Activated CD8-positive, alpha-beta memory T cell treated with anti-CD3 and anti-CD28 coated beads, Interleukin-2, amount 50 U/mL, for 48 hours (primary cell): ENCODE results near the gene SPEF1.
"Not testable (repeated sequence)": the region's sequence is repeated elsewhere in the genome, so short reads cannot be mapped to it uniquely, and the experiment has no call there.

Experiments used
- DNase-seq: peaks from one replicate; pipeline ENCODE4 v3.0.0-alpha.2; 2020

The SPEF1 gene

GRCh38 chr20:3781153-3781910 lies at the start of gene SPEF1:
Gene SPEF1, minus strand, starts transcription at chr20:3781448. Its CDS starts 161 bp downstream, at chr20:3781287.
- no peak for DNase-seq

GRCh38 chr20:3829891-3830290 lies 48.6 kb upstream of the SPEF1 start:
- DNase-seq, result not testable (repeated sequence)

- DNase-seq, result no peak
Measured at GRCh38 chr20:3828798-3829197, 47.5 kb upstream of the SPEF1 start.

GRCh38 chr20:3826420-3826819 lies 45.2 kb upstream of the SPEF1 start:
- no peak for DNase-seq

GRCh38 chr20:3825526-3825925 lies 44.3 kb upstream of the SPEF1 start:
- no peak for DNase-seq

- DNase-seq, result no peak
Measured at GRCh38 chr20:3823881-3824280, 42.6 kb upstream of the SPEF1 start.

DNA sequence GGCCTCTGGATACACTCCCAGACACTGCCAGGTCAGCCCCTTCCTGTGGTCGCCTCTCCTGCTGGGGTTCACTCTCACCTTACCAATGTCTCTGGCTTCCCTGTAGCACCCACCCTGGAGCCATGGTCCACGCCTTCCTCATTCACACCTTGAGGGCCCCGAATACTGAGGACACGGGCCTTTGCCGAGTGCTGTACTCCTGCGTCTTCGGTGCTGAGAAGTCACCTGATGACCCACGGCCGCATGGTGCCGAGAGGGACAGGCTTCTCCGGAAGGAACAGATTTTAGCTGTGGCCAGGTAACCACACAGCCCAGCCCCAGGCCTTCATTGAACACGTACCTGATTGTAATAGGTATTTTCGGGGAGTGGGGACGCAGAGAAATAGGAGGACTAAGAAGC lies 40.7 kb upstream of the SPEF1 start:
- DNase-seq, result no peak

- DNase-seq, result no peak
Measured at GRCh38 chr20:3820901-3821727, 39.9 kb upstream of the SPEF1 start.

DNA sequence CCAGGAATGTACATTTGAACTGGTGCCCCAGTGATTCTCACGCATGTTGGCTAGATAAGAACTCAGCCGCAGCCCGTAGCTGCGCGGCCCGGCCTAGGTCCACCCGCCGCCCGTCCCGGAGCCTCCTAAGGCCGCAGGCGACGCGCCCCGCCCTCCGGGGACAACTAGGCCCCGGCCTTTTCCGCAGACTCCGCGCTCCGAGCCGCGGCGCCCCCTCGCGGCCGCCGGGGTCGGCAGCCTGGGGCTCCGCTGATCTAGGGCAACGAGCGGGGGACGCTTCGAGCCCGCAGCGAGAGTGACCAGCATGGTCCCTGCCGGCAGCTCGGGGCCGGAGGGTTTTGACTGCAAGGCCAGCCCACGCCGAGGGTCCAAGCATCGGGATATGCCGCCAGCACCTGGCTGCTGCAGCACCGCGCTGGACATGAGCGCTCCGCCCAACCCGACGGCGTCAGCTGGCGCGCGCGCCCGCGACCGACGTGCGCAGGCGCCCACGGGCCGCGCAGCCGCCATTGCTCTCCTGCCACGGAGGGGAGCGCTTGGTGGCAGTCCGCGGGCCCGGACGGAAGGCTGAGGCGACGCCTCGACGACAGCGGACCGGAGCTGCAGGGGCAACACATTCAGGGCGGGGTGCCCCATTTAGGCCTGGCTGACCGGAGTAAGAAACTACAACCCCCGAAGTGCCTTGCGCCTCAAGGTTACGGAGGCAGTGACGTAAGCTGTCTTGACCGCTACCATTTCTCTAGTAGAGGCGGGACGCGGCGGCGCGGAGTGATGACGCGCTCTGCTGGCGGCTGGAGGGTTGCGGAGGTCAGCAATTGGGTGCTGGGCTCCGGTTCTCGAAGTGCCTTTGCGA lies 39.0 kb upstream of the SPEF1 start, which contains the start of gene AP5S1:
Gene AP5S1 (plus strand): TSS at position 500 of the 853 bp plus-strand sequence. CDS start 1,571 bp downstream, outside the sequence.
- DNase-seq, result peak; percentile 98

- no peak for DNase-seq
Measured at GRCh38 chr20:3819411-3820047, 38.3 kb upstream of the SPEF1 start.

DNA sequence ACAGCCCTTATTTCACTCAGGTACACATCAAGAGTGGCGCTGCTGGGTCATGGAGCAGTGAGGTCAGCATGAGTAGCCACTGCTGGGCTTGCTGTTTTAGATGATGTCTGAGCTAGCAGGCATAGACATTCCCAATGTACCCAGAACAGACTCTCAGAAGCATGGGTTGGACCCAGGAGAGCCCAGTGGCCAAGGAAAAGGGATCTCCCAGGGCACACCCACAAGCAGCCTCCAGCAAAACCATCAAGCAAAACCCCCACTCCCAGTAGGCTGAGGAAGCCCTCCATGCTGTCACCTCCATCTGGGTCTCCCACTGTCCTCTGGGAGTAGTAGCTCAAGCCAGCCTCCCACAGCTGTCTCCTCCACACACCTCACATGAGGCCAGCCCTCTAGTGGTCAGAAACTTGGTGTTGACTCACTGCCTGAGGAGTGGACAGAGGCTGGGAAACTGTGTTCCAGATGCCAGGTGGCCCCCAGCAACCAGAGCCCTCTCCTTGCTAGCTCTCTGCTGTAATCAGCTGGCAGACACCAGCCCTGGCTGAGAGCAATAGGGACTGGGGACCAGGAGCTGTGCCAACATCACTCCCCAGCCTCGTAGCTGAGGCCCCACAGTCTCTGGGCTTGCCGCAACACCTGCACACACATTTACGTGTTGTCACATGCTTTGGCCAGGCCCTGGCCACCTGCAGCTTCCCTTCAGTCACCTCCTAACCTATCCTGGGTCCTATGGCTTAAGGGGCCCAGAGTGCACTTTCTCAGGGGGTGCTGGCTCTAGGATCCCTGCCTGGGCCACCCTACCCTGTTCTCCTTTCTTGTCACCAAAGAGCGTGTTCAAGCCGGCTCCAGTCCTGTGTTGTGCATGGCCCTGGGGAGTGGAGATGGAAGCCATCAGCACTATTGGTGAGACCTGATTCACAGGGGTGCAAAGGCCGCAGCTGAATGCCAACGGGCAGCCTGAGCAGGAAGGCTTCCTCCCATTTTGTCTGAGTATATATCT lies 37.2 kb upstream of the SPEF1 start:
- DNase-seq, result no peak

- DNase-seq, result no peak
Measured at GRCh38 chr20:3815703-3816315, 34.6 kb upstream of the SPEF1 start.

GRCh38 chr20:3814928-3815495 lies 33.8 kb upstream of the SPEF1 start:
- no peak for DNase-seq

- no peak for DNase-seq
Measured at GRCh38 chr20:3813848-3814581, 32.8 kb upstream of the SPEF1 start.

DNA sequence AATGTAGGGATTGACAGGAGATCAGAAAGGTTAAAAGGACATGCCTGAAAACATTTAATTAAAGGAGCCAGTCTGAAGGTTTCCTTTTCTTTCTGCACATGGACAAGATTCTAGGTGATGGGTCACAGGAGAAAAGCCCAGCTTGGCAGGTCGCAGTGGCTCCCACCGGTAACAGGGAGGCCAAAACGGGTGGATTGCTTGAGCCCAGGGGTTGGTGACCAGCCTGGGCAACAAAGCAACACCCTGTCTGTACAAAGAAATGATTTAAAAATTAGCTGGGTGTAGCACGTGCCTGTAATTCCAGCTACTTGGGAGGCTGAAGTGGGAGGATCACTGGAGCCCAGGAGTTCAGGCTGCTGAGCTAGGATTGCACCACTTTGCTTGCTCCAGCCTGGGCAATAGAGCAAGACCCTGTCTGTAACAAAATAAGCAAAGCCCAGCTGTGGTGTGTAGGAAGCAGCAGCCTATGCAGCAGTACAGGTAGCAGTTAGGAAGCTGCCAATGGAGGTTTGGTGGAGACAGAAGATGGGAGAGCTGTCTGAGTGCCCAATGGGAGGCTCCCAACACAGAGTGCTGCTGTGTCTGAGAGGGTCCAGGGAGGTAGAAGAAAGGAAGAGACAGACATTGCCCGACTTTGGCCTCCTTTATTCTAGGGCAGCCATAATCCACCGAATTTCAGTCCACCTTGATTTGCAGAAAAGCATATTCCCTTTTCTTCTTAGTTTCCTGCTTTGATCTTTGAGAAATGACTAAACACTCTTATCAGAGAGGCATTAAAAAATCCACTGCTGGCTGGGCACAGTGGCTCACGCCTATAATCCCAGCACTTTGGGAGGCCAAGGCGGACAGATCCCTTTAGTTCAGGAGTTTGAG lies 32.0 kb upstream of the SPEF1 start:
- no peak for DNase-seq

DNA sequence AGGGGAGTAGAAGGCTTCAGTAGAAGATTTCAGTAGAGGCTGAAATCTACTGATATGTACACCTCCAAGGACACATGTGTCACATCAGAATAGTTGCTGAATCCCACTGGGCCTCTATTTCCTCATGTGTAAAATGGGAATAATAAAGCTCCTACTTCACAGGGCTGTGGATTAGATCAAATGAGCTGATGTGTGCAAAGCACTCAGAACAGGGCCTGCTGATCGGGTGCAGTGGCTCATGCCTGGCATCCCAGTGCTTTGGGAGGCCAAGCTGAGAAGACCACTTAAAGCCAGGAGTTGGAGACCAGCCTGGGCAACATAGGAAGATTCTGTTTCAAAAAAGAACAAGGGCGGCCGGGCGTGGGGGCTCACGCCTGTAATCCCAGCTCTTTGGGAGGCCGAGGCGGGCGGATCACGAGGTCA lies 31.0 kb upstream of the SPEF1 start:
- no peak for DNase-seq

DNA sequence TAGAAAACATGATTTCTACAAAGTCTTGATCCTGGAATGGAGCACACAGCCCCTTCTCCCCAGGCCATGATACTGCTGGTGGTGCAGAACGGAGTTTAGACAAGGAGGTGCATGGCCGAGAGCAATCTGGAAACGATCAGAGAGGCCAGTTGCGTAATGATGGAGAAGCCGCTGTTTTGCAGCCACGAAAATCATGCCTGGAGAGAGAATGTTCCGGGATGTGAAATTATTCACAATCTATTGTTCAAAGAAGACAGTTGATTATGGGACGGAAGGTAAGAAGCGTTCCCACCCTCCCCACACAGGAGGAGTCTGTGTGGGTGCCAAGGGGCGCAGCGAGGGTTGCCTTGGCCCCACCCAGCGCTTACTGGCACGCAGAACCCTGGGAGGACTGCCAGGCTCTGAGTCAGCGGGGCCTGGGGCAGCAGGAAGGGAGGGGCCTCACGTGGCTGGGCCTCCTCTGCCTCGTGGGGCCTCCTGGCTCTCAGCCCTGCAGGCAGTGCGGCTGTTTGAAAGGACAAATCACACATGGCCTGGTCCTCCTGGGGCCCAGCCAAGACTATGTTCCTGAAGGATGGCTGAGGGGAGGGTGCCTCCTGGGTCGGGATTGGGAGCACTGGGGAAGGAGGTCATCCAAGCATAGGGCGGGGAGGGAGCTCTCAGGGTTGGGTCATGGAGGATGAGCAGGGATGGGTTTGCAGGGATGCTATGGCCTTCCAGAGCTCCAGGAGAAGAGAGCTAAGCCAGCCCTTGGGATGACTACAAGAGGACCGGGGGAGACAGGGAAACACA lies 30.4 kb upstream of the SPEF1 start:
- peak; percentile 92 for DNase-seq

DNA sequence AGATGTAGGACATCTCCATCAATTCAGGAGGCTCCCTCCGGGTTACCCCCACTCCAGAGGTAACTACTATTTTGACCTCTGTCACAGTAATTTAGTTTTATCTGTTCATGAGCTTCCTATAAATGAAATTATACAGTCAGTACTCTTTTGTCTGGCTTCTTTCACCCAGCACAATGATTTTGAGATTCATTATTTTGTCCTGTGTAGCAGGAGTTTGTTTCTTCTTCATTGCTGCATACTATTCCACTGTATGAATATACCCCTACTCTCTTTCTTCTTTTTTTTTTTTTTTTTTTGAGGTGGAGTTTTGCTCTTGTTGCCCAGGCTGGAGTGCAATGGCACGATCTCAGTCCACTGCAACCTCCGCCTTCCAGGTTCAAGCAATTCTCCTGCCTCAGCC lies 27.3 kb upstream of the SPEF1 start:
- no peak for DNase-seq
